Testis (tissue), 3 donors: ENCODE measurements around the gene TBC1D17. TPM values are rescaled to one million over a fixed set of nuclear protein-coding genes. Genes with fewer than 3 reads are reported as not detected.

ENCODE experiments used
- DNase-seq: peaks from one replicate; pipeline ENCODE4 v3.0.0-alpha.2; 2019
- H3K27ac ChIP-seq, 2 donors: fragments of 200-600 bp; sonication (generic); one replicate each; pipeline ENCODE4 v1.5.1; 2019
- H3K27me3 ChIP-seq: fragments of 200-600 bp; sonication (generic); one replicate; pipeline ENCODE4 v1.5.1; 2019
- H3K36me3 ChIP-seq: fragments of 200-600 bp; sonication (generic); one replicate; pipeline ENCODE4 v1.5.1; 2017; ENCODE audit warnings: low read depth; ENCODE audit errors: missing control alignments
- H3K4me1 ChIP-seq: fragments of 200-600 bp; sonication (generic); one replicate; pipeline ENCODE4 v1.5.1; 2019
- H3K4me3 ChIP-seq, 2 donors: fragments of 200-600 bp; sonication (generic); one replicate each; pipeline ENCODE4 v1.5.1; 2017 to 2019
- H3K9me3 ChIP-seq: fragments of 200-600 bp; sonication (generic); one replicate; pipeline ENCODE4 v1.5.1; 2017
- POLR2A ChIP-seq: fragments of 450-650 bp; IDR thresholded peaks from one replicate; pipeline ENCODE4 v1.6.1; 2017; ENCODE audit warnings: antibody characterized with exemption, mild to moderate bottlenecking, moderate library complexity
- WGBS, 2 donors: methylation state at CpG; one replicate each; pipeline ENCODE4 v1.1.5; 2018; 5-methylcytosine and 5-hydroxymethylcytosine counted together
- intact Hi-C: fragments of 100-400 bp; cut with DNase I; formaldehyde crosslinking; loops from one replicate; pipeline ENCODE4 v1.15.1; 2023; ENCODE audit warnings: low total_unique reads
- polyA plus RNA-seq: library from polyadenylated mRNA; stranded (reverse); fragments of 350-450 nt; fragmentation: Illumina TruSeq; extraction: RNeasy Lipid Tissue Mini Kit (QIAGEN cat#74804); gene quantifications from one replicate; pipeline ENCODE4 v1.2.3, GENCODE V29; 2014; ENCODE audit warnings: low read depth, low replicate concordance; ENCODE audit not compliant: insufficient read depth
- total RNA-seq, 2 donors: library from RNA; depleted of rRNA; stranded (reverse); fragments of >200 nt; gene quantifications; one replicate each; pipeline ENCODE4 v1.2.3, GENCODE V29; 2016
- TF ChIP-seq, protein P1 (sequence below), 3 experiments: fragments of 450-650 bp in 2 of 3; fragments of 200-600 bp in 1 of 3; sonication (generic) in 1 of 3; IDR thresholded peaks; one replicate each; pipeline ENCODE4 v1.5.1; 2016 to 2019; ENCODE audit warnings: antibody characterized with exemption in 3 of 3, mild to moderate bottlenecking in 2 of 3, moderate library complexity in 1 of 3

The TBC1D17 gene
- total and polyA plus RNA-seq, 3 donors from 2014 or later = 31.1 to 49.1 (median 47.2) TPM

DNA sequence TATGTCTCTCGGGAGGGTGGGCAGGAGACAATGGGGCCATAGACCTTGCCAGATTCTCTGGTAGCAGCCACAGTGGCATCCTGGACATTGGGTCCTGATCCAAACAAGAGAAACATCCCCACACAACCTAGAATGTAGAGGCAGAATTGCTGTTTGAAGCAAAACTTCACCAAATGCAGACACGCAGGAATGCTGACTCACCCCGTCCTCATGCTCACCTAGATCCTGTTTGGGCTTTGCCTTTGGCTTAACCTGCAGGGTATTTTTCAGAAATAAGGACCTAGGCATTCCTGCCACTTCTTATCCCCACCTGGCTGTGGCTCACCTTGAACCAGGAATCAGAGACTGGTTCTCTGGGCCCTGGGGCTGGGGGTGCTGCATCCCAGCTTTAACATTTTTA, 7.3 kb downstream of the TBC1D17 start:
- intact Hi-C loops = no loop called here
- no peaks in the 10 kb centered on the region for H3K4me1 ChIP-seq
- H3K27ac ChIP-seq = no peak overlapping the region
- DNase-seq = no peak
- TF ChIP-seq POLR2A = no peak
- TF ChIP-seq, protein P1, sequence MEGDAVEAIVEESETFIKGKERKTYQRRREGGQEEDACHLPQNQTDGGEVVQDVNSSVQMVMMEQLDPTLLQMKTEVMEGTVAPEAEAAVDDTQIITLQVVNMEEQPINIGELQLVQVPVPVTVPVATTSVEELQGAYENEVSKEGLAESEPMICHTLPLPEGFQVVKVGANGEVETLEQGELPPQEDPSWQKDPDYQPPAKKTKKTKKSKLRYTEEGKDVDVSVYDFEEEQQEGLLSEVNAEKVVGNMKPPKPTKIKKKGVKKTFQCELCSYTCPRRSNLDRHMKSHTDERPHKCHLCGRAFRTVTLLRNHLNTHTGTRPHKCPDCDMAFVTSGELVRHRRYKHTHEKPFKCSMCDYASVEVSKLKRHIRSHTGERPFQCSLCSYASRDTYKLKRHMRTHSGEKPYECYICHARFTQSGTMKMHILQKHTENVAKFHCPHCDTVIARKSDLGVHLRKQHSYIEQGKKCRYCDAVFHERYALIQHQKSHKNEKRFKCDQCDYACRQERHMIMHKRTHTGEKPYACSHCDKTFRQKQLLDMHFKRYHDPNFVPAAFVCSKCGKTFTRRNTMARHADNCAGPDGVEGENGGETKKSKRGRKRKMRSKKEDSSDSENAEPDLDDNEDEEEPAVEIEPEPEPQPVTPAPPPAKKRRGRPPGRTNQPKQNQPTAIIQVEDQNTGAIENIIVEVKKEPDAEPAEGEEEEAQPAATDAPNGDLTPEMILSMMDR (IDR thresholded peaks at IDR 0.05) = no peak
- H3K4me3 ChIP-seq = no peak overlapping the region
- peaks cover 4% of the 10 kb centered on the region for H3K36me3 ChIP-seq
- 94 to 100% methylated on average over 3 of the region's 3 CpGs for WGBS, 2 donors
- H3K27me3 ChIP-seq = no peaks in the 10 kb centered on the region
- no peaks in the 10 kb centered on the region for H3K9me3 ChIP-seq

DNA sequence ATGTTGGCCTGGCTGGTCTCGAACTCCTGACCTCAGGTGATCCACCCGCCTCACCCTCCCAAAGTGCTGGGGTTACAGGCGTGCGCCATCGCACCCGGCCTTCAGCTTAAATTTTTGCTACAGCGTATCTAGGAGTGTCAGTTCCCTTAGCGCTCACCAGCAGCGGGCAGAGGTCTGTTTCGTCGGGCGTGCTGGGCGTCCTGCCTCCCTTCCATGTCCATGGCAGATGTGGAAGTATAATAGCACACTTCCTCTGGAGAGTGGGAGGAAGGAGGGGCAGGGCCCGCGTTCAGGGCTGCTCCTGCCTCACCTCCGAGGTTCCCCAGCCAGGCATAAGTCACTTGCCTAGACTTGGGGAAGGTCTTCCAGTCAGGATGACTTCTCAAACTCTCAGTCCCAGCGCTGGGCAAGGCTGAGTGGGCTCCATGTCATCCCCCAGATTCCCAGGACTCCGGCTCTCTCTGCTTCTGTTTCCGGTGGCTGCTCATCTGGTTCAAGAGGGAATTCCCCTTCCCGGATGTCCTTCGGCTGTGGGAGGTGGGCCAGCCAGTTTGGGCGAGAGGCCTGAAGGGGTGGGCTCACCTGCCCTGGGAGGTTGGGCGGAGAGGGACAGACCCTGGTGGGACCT, 9.6 kb downstream of the TBC1D17 start:
- TF ChIP-seq, protein P1 (IDR thresholded peaks at IDR 0.05) = no peak
- TF ChIP-seq POLR2A = no peak
- H3K9me3 ChIP-seq = no peaks in the 10 kb centered on the region
- H3K36me3 ChIP-seq = peaks cover 4% of the 10 kb centered on the region
- DNase-seq = no peak
- H3K4me1 ChIP-seq = no peaks in the 10 kb centered on the region
- H3K27ac ChIP-seq = no peak overlapping the region
- intact Hi-C loops = no loop called here
- no peaks in the 10 kb centered on the region for H3K27me3 ChIP-seq
- whole genome bisulfite sequencing, 2 donors = 64 to 66% methylated on average over 10 to 23 of the region's 23 CpGs
- H3K4me3 ChIP-seq = no peak overlapping the region

DNA sequence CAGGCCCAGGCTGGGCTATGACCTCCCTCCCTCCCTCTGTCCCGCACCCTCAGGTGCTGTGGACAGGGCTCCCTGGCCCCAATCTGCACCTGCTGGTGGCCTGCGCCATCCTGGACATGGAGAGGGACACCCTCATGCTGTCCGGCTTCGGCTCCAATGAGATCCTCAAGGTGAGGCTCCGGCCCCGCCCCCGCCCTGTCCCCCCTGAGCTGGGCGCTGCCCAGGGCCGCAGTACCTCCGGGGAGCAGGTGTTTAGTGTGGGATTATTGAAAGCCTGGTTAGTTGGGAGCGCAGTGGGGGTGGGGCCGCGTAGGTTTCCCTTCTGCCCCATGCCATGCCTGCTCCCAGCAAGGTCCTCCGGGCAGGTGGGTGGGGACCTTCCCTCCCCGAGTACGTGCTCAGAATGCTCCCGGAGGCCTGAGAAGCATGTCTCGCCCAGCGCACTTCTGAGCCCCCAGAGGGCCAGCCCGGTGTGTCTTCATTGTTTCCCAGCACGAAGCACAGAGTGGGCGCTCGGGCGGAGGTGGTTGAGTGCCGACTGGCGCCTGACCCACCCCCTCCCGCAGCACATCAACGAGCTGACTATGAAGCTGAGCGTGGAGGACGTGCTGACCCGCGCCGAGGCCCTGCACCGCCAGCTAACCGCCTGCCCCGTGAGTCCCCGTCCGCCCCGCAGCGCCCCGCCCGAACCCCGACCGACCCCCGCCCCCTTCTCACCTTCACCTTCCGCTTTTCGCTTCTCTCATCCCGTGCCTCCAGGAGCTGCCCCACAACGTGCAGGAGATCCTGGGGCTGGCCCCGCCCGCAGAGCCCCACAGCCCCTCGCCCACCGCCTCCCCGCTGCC, 10.4 kb downstream of the TBC1D17 start:
- H3K9me3 ChIP-seq = no peaks in the 10 kb centered on the region
- no peaks in the 10 kb centered on the region for H3K27me3 ChIP-seq
- DNase-seq = no peak
- H3K36me3 ChIP-seq = peaks cover 4% of the 10 kb centered on the region
- H3K27ac ChIP-seq = no peak overlapping the region
- TF ChIP-seq, protein P1 (IDR thresholded peaks at IDR 0.05) = no peak
- no peak for TF ChIP-seq POLR2A
- intact Hi-C loops = no loop called here
- no peak overlapping the region for H3K4me3 ChIP-seq
- WGBS, 2 donors = 71 to 89% methylated on average over 7 to 53 of the region's 54 CpGs
- H3K4me1 ChIP-seq = no peaks in the 10 kb centered on the region

DNA sequence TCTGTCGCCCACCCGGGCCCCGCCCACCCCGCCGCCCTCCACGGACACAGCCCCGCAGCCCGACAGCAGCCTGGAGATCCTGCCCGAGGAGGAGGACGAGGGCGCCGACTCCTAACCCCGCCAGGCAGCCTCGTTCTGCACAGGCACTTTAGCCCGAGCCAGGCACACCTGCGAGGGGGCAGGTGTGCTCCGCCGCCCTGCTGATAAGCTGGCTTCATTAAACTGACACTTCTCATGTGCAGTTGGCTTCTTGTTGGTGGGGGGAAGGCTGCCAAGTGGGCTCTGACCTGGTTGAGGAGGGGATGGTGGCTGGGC, 11.0 kb downstream of the TBC1D17 start:
- H3K4me1 ChIP-seq = no peaks in the 10 kb centered on the region
- intact Hi-C loops = no loop called here
- no peaks in the 10 kb centered on the region for H3K27me3 ChIP-seq
- WGBS, 2 donors = 60 to 91% methylated on average over 3 to 18 of the region's 18 CpGs
- no peaks in the 10 kb centered on the region for H3K9me3 ChIP-seq
- H3K4me3 ChIP-seq = no peak overlapping the region
- no peak overlapping the region for H3K27ac ChIP-seq
- no peak for TF ChIP-seq POLR2A
- TF ChIP-seq, protein P1 (IDR thresholded peaks at IDR 0.05) = no peak
- H3K36me3 ChIP-seq = peaks cover 4% of the 10 kb centered on the region
- no peak for DNase-seq
